ENCODE data around the gene ZMAT5.

DNA sequence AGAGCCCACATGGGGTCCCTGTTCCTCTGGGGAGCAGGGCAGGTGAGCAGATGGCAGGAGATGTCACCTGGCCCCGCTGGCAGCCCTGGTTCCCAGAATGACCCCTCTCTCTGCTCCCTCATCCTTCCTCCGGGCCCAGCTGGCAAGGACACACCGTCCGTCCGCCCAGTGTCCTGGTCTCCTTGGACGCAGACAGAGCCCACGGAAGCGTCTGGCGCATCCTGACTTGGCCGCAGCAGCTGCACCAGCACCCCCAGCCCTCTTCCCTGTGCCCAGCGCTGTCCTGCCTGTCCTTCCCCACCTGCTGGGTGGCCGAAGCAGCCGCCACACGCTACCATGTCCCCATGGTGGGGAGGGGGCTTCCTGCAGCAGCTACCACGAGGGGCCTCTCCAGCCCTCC is 56.6 kb downstream of the ZMAT5 start:
- TF ChIP-seq ARNTL (CRISPR knock-in tag; IDR thresholded peaks at IDR 0.05; ENCODE audit: borderline replicate concordance, low read depth) (no peak), ZFP30 (CRISPR knock-in tag; IDR thresholded peaks at IDR 0.05) (no peak), TOX (CRISPR knock-in tag; IDR thresholded peaks at IDR 0.05; ENCODE audit: borderline replicate concordance) (no peak), OSR1 (CRISPR knock-in tag; IDR thresholded peaks at IDR 0.05) (no peak), ISL1 (CRISPR knock-in tag; IDR thresholded peaks at IDR 0.05) (no peak), ZFP3 (CRISPR knock-in tag; IDR thresholded peaks at IDR 0.05) (no peak), ZNF8 (CRISPR knock-in tag; IDR thresholded peaks at IDR 0.05) (no peak), ZC3H10 (CRISPR knock-in tag; IDR thresholded peaks at IDR 0.05) (no peak), ESRRG (CRISPR knock-in tag; IDR thresholded peaks at IDR 0.05) (no peak)
- TF ChIP-seq, protein P1, sequence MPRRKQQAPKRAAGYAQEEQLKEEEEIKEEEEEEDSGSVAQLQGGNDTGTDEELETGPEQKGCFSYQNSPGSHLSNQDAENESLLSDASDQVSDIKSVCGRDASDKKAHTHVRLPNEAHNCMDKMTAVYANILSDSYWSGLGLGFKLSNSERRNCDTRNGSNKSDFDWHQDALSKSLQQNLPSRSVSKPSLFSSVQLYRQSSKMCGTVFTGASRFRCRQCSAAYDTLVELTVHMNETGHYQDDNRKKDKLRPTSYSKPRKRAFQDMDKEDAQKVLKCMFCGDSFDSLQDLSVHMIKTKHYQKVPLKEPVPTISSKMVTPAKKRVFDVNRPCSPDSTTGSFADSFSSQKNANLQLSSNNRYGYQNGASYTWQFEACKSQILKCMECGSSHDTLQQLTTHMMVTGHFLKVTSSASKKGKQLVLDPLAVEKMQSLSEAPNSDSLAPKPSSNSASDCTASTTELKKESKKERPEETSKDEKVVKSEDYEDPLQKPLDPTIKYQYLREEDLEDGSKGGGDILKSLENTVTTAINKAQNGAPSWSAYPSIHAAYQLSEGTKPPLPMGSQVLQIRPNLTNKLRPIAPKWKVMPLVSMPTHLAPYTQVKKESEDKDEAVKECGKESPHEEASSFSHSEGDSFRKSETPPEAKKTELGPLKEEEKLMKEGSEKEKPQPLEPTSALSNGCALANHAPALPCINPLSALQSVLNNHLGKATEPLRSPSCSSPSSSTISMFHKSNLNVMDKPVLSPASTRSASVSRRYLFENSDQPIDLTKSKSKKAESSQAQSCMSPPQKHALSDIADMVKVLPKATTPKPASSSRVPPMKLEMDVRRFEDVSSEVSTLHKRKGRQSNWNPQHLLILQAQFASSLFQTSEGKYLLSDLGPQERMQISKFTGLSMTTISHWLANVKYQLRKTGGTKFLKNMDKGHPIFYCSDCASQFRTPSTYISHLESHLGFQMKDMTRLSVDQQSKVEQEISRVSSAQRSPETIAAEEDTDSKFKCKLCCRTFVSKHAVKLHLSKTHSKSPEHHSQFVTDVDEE (CRISPR knock-in tag; IDR thresholded peaks at IDR 0.05): no peak
- TF ChIP-seq, protein P2, sequence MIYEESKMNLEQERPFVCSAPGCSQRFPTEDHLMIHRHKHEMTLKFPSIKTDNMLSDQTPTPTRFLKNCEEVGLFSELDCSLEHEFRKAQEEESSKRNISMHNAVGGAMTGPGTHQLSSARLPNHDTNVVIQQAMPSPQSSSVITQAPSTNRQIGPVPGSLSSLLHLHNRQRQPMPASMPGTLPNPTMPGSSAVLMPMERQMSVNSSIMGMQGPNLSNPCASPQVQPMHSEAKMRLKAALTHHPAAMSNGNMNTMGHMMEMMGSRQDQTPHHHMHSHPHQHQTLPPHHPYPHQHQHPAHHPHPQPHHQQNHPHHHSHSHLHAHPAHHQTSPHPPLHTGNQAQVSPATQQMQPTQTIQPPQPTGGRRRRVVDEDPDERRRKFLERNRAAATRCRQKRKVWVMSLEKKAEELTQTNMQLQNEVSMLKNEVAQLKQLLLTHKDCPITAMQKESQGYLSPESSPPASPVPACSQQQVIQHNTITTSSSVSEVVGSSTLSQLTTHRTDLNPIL (CRISPR knock-in tag; IDR thresholded peaks at IDR 0.05; ENCODE audit: low read depth): no peak
- TF ChIP-seq, protein P3, sequence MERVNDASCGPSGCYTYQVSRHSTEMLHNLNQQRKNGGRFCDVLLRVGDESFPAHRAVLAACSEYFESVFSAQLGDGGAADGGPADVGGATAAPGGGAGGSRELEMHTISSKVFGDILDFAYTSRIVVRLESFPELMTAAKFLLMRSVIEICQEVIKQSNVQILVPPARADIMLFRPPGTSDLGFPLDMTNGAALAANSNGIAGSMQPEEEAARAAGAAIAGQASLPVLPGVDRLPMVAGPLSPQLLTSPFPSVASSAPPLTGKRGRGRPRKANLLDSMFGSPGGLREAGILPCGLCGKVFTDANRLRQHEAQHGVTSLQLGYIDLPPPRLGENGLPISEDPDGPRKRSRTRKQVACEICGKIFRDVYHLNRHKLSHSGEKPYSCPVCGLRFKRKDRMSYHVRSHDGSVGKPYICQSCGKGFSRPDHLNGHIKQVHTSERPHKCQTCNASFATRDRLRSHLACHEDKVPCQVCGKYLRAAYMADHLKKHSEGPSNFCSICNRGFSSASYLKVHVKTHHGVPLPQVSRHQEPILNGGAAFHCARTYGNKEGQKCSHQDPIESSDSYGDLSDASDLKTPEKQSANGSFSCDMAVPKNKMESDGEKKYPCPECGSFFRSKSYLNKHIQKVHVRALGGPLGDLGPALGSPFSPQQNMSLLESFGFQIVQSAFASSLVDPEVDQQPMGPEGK (CRISPR knock-in tag; IDR thresholded peaks at IDR 0.05; ENCODE audit: borderline replicate concordance): no peak

Data from SK-N-SH treated with all-trans-retinoic acid at 6 μM for 48 hours (cell line).